ENCODE results near the gene RBPMS2. TPM values are rescaled to one million over a fixed set of nuclear protein-coding genes. Genes with fewer than 3 reads are reported as not detected.

RBPMS2 gene
- total and polyA plus RNA-seq, 2 of the 8 experiments (the other 6 are each of a cell fraction or from before 2014, with no cell fraction given): 55.8 to 238 TPM

DNA sequence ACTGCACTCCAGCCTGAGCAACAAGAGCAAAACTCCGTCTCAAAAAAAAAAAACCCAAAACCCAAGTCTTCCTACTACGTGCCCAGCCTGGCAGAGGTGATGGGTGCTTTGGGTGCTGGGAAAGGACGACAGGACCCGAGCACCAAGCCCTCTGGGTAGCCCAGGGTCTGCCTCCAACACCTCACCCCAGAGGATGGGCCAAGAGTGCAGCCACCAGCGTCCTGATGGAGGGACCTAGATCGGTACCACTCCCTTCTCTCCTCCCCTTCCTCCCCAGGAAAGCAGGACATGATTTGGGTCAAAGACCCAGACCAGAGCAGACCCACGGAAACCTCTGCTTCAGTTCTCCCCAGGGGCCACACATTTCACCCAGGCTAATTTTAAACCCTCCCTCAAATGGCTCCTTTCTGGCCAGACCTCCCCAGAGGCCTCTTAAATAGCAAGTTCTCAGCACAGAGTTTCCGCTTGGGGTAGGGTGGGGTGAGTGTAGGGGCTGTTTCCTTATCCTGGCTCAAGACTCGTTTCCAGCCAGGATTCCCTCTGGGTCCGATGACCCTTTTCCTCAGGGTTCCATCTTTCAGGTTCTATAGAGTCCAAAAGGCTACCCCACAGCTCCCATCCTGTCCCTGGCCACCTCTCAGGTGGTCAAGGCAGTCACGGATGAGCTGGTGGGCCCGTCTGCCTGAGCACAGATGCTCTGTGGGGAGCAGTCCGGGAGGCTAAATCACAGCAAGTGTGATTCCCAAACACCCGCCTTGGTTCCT, 20.5 kb downstream of the RBPMS2 start (continued):
- TF ChIP-seq, protein P1, sequence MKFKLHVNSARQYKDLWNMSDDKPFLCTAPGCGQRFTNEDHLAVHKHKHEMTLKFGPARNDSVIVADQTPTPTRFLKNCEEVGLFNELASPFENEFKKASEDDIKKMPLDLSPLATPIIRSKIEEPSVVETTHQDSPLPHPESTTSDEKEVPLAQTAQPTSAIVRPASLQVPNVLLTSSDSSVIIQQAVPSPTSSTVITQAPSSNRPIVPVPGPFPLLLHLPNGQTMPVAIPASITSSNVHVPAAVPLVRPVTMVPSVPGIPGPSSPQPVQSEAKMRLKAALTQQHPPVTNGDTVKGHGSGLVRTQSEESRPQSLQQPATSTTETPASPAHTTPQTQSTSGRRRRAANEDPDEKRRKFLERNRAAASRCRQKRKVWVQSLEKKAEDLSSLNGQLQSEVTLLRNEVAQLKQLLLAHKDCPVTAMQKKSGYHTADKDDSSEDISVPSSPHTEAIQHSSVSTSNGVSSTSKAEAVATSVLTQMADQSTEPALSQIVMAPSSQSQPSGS (IDR thresholded peaks at IDR 0.05; ENCODE audit: low read length): no peak
- TF ChIP-seq SIRT6 (IDR thresholded peaks at IDR 0.05; ENCODE audit: low read length) (no peak), YY1 (IDR thresholded peaks at IDR 0.05; ENCODE audit: low read depth, low read length) (no peak)

Data from H1 (cell line).